Measurements from ENCODE around the gene PCCA.
"Not testable (repeated sequence)": the region's sequence is repeated elsewhere in the genome, so short reads cannot be mapped to it uniquely, and the experiment has no call there.

The PCCA gene

DNA sequence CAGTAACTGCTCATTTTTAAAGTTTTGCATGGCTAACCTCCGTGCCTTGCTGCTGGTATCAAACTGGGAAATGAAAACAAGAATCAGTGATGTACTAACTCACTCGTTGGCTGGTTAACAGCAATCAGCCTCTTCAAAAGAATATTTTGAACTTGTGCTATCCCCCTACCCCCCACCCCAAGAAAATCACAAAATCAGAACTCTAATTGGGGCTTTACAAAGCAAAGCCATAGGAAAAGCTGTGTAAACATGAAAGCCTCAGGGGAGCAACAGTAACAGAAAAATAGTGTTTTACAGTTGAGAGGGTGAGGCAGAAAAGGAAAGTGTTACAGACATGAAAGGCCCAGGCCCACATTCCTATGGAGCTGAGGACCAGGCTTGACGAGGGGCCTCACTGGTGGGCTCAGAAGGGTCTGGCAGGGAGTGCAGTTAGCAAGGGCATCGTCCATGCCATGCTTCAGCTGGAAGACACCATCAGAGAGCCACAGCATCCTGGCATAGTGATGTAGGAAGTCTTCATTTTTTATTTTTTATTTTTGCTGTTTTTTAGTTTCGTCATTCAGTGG, 217.6 kb downstream of the PCCA start:
- no peak for DNase-seq (ENCODE audit: low read depth)

GRCh38 chr13:100314132-100314910, 225.4 kb downstream of the PCCA start:
- DNase-seq (ENCODE audit: low read depth): no peak

GRCh38 chr13:100315522-100315921, 226.6 kb downstream of the PCCA start:
- DNase-seq (ENCODE audit: low read depth): no peak

GRCh38 chr13:100318473-100318872, 229.6 kb downstream of the PCCA start:
- DNase-seq (ENCODE audit: low read depth): not testable (repeated sequence)

GRCh38 chr13:100323937-100324336, 235.0 kb downstream of the PCCA start:
- no peak for DNase-seq (ENCODE audit: low read depth)

DNA sequence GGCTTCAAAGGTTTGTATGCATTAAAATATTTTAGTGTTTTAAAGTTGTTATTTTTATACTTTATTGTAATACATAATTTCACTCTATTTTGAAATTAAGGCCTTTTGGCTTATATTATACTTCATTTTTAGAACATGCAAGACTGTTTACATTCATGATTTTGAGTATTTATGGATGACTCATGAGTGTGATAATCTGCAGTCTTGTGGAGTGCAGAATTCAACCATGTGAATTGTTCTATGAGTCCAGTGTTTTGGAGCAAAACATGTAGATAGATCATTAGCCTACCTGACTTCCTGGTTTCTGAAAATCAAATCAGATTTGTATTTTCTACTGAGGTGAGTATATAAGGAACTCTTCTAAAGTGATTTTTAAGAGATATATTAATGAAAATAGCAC, 241.8 kb downstream of the PCCA start:
- DNase-seq (ENCODE audit: low read depth): no peak

DNA sequence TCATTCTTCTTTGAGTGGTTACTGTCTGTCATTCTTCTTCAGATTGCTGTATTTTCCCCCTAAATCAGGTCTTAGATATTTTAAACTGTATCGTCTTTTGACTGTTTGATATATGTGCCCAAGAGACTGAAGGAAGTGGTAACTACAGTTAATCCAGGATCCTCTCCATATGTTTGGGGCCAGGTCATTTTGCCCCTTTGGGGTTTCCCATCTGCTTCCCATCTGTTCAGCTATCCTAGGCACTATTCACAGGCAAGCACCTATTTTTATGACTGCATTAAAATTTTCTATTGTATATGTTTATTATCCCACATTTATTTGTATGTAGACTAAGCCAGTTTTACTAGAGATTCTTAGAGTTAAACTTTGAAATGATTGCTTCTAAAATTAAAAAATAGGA, 244.2 kb downstream of the PCCA start:
- DNase-seq (ENCODE audit: low read depth): no peak

DNA sequence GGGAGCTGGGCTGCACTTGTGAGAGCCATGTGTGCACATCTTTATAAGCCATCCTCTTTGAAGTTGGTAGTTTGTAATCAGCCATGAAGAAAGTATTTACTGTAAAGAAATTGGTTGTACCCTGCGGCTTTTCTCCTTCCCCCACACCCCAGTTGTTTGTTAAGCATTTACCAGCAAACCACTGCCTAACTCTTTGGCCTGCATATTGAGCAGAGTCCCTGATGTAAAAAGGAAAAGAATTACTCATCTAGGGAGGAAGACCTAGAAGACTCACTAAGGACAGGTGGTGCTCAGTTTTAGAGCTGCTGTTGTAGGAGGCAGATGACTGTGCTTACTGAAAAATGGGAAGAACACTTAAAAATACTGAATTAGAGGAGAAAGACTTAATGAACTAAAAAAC, 245.3 kb downstream of the PCCA start:
- DNase-seq (ENCODE audit: low read depth): no peak

- no peak for DNase-seq (ENCODE audit: low read depth)
These were observed 248.1 kb downstream of the PCCA start for GRCh38 chr13:100336795-100337516.

- no peak for DNase-seq (ENCODE audit: low read depth)
These were observed 249.4 kb downstream of the PCCA start for GRCh38 chr13:100338275-100338674.

GRCh38 chr13:100339411-100339940, 250.6 kb downstream of the PCCA start:
- no peak for DNase-seq (ENCODE audit: low read depth)

GRCh38 chr13:100340865-100341264, 252.0 kb downstream of the PCCA start:
- no peak for DNase-seq (ENCODE audit: low read depth)

DNA sequence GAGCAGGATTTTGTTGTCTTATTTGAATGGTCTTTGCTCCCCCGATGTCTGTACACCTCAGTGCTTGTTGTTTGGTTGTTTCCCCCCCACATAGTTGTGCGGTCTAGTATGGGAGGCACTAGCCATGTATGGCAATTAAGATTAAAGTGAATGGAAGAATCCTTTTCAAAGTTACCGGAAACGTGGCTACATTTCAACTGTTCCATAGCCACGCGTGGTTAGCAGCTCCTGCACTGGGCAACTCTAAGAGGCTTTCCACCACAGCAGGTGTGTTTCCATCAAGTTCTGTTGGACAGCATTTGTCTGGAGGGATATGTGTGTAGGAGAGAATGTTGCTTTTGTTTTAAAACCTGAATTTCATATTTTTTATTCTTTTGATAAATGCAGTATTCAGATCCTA, 252.4 kb downstream of the PCCA start:
- no peak for DNase-seq (ENCODE audit: low read depth)

DNA sequence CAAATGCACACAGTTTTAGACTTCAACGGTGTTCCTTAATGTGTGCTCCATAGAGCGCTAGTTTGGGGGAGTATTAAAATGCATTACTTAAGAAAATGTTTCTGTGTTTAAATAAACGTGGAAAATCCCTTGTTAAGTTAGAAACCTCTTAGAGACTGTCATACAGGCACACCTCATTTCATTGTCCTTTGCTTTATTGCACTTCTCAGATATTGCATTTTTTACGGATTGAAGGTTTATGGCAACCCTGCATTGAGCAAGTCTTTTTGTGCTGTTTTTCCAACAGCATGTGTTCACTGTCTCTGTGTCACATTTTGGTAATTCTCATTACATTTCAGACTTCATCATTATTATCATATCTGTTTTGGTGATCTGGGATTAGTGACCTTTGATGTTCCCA, 255.7 kb downstream of the PCCA start:
- DNase-seq (ENCODE audit: low read depth): no peak

DNA sequence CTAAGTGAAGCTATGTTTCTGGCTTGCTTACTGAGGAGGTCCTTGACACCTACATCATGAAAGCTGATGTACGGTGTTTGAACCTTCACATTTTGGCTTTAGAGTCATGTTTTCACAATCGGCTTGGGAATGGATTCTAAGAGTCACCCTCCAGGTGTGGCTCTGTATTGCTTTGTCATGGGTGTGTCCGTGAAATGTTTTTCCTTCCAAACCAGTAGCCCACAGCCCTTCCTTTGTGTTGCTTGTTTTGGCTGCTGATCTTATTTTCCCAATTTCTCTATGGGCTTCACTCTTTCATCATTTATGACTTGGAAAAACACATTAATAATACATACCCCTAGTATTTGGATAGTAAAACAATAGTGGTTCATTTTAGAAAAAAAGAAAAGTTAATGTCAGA, 259.1 kb downstream of the PCCA start:
- no peak for DNase-seq (ENCODE audit: low read depth)

DNA sequence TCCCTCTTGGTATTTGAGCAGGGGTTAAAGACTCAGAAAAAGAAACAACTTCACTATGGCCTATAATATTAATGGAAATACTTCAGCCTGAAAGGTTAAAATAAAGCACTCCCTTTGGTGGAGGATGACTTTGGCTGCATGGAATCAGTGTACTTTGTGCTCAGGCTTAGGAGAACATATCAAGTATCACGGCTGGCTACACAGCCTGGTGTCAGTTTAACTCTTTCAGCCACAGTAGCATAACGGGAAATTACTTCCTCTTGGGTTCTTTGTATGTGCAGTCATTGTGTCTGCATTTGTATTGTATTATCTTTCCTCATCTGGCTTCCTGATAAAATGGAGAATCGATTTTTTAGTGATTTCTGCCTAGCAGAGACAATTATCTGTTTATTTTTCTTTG, 260.7 kb downstream of the PCCA start:
- no peak for DNase-seq (ENCODE audit: low read depth)

GRCh38 chr13:100350601-100351000, 261.7 kb downstream of the PCCA start:
- no peak for DNase-seq (ENCODE audit: low read depth)

DNA sequence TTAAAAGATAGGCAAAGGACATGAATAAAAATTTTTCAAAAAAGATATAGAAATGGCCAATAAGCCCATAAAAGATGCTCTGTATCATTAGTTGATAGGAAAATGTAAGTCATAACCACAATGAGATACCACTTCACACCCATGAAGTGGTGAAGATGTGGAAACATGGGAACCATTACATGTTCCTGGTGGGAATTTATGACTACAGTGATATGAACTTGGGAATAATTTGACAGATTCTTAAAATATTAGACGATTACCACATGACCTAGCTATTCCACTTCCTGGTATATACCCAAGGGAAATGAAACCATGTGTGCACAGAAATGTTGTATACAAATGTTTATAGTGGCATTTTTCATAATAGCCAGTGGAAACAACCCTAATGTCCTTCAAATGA, 267.5 kb downstream of the PCCA start:
- no peak for DNase-seq (ENCODE audit: low read depth)

DNA sequence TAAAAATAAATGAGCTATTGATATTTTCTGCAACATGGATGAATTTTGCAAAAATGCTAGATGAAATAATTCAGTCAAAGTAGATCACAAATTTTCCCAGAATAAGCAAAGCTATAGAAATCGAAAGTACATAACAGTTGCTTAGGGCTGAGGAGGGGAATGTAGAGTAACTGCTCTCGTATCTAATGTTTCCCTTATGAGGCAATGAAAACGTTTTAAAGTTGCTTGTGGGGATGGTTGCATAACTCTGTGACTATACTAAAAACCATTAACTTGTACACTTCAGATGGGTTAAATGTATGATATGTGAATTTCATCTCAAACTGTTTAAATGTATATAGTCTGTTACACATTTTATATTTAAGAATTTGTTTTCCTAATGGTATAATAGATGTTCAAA, 268.0 kb downstream of the PCCA start:
- DNase-seq (ENCODE audit: low read depth): no peak

DNA sequence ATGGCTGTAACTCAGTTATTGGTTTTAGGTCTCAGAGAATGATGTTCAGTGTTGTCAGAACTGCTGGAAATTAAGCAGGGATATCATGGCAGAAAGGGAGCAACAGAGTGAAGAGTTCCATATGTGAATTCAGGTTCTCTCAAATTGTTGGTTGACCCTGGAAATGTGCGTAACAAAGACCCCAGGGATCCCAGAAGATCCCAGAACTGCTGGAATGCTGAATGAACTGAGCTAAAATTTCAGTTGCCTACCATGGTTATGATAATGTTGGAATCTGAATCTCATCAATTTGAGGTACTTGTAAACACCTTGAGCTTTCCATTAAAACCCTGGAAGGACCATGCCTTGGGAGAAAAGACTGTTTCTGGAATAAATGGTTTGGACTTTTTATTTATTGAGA, 268.9 kb downstream of the PCCA start:
- DNase-seq (ENCODE audit: low read depth): no peak

GRCh38 chr13:100361504-100361903, 272.6 kb downstream of the PCCA start:
- no peak for DNase-seq (ENCODE audit: low read depth)

GRCh38 chr13:100362371-100362770, 273.5 kb downstream of the PCCA start:
- DNase-seq (ENCODE audit: low read depth): no peak

GRCh38 chr13:100362781-100363180, 273.9 kb downstream of the PCCA start:
- DNase-seq (ENCODE audit: low read depth): no peak

All from stimulated activated CD4-positive, alpha-beta T cell treated with anti-CD3 and anti-CD28 coated beads, Interleukin-2, amount 100 ng/mL, for 4 hours (primary cell).